ENCODE measurements around the gene MADD.

Gene MADD

GRCh38 chr11:47269829-47270305, at the start of gene MADD:
MADD (plus strand) TSS chr11:47270133.
- DNase-seq: peak; percentile 71

- no peak for DNase-seq
Measured at GRCh38 chr11:47220401-47220821, 49.5 kb upstream of the MADD start.

- DNase-seq: no peak
Measured at GRCh38 chr11:47222696-47223095, 47.2 kb upstream of the MADD start.

DNA sequence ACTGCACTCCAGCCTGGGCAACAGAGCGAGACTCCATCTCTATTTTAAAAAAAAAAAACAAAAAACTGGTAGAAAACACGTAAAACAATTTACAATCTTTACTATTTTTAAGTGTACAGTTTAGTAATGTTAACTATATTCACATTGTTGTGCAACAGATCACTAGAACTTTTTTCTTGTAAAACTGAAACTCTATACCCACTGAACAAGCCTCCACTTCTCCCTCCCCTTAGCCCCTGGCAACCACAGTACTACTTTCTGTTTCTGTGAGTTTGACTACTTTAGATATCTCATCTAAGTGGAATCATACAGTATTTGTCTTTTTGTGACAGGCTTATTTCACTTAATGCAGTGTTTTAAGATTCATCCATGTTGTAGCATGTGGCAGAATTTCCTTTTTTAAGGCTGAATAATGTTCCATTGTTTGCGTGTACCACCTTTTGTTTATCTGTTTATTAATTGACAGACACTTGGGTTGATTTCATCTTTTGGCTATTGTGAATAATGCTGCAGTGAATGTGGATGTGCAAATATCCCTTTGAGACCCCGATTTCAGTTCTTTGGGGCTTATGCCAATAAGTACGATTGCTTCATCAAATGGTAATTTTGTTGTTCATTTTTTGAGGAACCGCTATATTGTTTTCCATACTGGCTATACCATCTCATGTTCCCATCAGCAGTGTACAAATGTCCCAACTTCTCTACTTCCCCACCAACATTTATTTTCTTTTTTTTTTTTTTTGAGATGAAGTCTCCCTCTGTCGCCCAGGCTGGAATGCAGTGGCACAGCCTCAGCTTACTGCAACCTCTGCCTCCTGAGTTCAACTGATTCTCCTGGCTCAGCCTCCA, 44.2 kb upstream of the MADD start:
- DNase-seq: no peak

DNA sequence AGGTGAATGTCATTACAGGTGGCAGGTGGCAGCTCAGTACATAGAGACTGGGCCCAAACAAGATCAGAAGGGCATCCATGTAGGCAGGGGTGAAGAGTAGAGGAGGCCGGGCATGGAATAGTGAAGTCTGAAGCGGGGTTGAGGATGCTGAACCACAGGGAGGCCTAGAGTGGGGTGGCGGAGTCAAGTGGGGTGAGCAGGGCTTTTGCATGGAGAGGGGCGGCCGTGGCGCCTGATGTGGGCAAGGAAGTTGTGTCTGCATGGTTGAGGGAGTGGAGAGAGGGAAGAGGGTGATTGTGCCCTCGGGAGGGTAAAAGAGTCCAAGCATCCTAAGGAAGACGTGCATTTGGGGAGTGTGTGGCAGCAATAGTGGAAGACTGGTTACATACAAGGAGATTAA, 40.8 kb upstream of the MADD start:
- no peak for DNase-seq

DNA sequence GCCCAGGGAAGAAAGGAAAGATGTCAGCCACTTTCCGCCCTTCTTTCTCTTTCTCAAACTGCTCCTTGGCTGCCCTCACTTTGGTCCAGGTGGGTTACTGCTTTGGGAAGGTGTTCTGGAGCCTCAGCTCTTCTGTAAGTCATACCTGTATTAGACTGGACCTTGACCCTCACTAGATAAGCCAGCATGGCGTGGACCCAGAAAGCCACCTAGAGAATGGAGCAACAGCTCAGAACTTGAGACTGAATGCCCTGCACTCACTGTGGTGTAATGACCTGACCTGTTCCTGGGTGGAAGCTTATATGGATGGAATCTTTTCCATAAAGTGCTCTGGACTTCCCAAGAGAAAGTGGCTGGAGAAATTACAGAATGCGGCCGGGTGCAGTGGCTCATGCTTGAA, 36.9 kb upstream of the MADD start:
- no peak for DNase-seq

GRCh38 chr11:47233989-47234668, 35.8 kb upstream of the MADD start:
- DNase-seq: no peak

- DNase-seq: no peak
Measured at GRCh38 chr11:47234669-47235100, 35.2 kb upstream of the MADD start.

- no peak for DNase-seq
Measured at GRCh38 chr11:47235163-47235562, 34.8 kb upstream of the MADD start.

GRCh38 chr11:47236482-47236881, 33.5 kb upstream of the MADD start:
- no peak for DNase-seq

- DNase-seq: no peak
Measured at GRCh38 chr11:47239852-47240251, 30.1 kb upstream of the MADD start.

- DNase-seq: no peak
Measured at GRCh38 chr11:47241841-47242301, 28.1 kb upstream of the MADD start.

- no peak for DNase-seq
Measured at GRCh38 chr11:47242596-47243192, 27.2 kb upstream of the MADD start.

- DNase-seq: no peak
Measured at GRCh38 chr11:47243454-47243853, 26.5 kb upstream of the MADD start.

DNA sequence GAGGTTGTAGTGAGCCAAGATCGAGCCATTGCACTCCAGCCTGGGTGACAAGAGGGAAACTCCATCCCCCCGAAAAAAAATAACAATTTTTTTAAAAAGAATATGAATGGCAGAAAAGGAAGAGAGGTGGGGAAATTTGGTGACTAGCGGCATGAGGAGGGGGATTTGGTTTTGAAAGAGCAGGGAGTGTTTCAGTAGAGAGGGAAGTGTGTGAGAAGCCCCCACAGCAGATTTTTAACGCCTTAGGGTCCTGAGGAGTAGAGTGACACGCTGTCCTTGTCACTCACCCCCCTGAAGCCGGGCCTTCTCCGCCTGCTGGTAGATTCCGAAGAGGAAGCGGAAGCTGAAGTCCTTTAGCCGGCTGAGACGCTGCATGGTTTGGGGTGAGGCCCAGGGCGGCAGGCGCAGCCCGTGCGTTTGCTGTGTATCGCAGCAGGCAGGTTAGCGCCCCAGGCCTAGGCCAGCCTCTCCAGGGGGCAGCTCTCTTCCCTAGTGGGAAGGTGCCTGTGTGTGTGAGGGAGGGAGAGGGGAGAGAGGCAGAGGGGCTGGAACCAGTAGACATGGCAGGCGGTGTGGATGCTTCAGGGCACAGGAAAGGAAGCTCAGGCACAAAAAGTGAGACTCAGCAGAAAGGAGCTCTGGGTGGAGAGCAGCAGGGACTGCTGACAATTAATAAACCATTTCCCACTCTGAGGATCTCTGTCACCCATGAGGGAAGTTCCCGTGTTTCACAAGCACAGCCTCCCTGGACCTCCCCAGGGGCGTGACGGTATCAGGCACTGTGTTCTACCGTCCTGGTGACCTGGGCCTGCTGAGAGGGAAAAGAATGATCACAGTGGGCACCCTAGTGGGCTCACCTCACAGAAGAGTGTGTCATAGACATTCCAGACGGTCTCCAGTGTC, 25.2 kb upstream of the MADD start:
- DNase-seq: no peak

DNA sequence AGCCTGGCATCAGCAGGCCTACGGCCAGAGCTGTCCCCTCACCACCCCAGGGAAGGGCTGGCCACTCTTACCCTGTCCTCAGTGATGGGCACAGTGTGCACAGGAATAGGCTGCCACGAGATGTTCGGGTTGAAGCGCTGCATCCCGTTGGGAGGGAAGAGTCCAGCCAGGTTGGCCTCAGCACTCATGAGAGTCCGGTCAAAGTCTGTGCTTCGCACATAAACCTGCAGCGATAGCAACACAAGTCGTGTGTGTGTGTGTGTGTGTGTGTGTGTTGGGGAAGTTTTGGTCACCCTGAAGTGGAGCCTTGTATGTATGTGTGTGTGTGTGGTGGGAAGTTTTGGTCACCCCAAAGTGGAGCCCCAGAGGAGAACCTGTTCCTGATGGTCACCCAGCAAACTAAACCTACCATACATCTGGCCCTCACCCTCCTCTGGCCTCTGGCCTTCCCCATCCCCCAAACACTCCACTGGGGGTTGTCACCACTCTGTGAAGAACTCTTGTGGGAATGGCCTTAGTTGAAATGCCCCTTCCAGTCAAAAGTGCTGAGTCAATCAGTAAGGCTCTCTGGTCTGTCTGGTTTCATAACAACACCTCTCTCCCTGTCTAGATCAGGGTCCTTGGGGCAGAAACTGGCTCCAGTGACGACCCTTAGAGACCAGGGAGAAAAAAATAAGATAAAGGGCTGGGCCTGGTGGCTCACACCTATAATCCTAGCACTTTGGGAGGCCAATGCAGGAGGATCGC, 24.1 kb upstream of the MADD start:
- no peak for DNase-seq

- DNase-seq: no peak
Measured at GRCh38 chr11:47247502-47247901, 22.4 kb upstream of the MADD start.

DNA sequence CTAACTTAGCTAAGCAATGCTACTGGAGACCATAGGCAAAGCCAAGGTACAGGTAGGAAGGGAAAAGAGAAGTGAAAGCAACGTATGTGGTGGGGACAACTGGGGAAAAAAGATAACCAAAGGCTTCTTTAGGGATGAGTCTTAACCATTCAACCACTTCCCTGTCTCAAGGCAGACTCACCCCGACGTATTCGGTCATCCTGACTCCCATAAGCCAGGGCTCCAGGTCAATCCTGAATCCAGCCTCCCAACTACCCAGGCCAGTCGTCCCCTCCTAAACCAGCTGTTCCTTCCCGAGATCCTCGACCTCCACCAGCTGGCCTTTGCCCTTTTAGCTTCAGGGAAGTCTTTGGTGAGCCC, 21.6 kb upstream of the MADD start:
- no peak for DNase-seq

- DNase-seq: peak; percentile 77
Measured at GRCh38 chr11:47248664-47249377, 21.1 kb upstream of the MADD start, which contains the start of gene ACP2. ACP2 (minus strand) TSS chr11:47248814; CDS start chr11:47248789, 25 bp downstream.

DNA sequence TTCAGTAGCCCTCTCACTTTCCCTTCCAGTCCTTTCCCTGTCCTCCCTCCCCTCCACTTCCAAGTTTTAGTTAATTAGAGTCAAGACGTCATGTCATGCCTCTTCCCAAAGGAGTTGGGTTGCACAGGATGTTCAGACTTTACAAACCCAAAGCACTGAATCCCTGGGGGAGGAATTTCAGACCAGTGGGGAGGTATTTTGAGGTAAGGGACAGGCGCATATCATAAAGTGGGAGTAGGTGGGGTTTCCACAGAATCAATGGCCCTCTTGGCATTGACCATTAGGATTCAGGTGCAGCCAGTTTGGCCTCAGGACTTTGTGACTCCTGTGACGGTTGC, 20.6 kb upstream of the MADD start:
- no peak for DNase-seq

GRCh38 chr11:47251751-47252150, 18.2 kb upstream of the MADD start:
- DNase-seq: no peak

Measured in NCI-H748 treated with DMSO at 0.1 percent for 48 hours (cell line).